Measurements from ENCODE around the gene DNASE1L1. TPM values are rescaled to one million over a fixed set of nuclear protein-coding genes. Genes with fewer than 3 reads are reported as not detected.
"Not testable (repeated sequence)": the region's sequence is repeated elsewhere in the genome, so short reads cannot be mapped to it uniquely, and the experiment has no call there.

Gene DNASE1L1
- total RNA-seq, 1 donor from 2014 or later, result 24.8 TPM

DNA sequence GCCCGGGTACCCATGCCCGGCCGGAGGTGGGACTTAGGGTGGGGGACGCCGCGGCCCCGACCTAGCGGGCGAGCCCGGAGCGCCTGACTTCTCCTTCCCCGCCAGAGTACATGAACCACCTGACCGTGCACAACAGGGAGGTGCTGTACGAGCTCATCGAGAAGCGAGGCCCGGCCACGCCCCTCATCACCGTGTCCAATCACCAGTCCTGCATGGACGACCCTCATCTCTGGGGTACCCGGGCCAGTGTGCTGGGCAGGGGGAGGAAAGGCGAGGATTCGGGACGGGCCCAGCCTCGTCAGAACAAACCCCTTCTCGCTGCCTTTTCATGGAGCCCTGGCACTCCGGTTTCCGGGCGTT is 2.9 kb upstream of the DNASE1L1 start:
- intact Hi-C loops (cut with micrococcal nuclease), result loop anchor here (1.0 to 5.0 kb wide), 3 partner anchors 16 to 105 kb away; partner anchors contain the start of genes ATP6AP1, FAM3A and LAGE3

DNA sequence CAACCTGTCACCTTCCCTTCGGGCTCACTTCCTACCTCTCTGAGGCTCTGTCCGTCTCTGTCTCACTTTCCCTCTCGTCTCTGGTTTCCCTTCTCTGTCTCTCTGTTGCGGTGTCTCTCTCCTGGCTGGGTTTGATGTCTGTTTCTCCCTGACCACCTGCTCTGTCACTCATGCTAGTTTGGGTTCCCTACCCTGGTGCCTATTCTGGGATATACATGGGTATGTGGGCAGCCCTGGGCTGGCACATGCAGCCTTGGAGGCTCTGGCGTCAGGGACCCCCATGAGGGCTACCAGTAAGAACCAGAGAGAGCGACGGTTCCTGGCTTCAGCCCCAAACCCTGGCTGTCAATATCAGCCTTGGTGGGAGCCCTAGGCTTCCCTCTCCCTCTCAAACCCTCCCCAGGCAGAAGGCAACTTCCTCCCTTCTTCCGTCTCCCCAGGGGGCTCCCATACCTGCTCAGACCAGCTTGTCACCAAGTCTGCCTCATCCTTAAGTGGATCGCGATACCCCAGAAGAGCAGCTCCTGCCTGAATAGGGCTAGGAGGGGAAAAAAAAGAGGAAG is 314 bp downstream of the DNASE1L1 start:
- intact Hi-C loops (cut with micrococcal nuclease), result no loop called here

DNA sequence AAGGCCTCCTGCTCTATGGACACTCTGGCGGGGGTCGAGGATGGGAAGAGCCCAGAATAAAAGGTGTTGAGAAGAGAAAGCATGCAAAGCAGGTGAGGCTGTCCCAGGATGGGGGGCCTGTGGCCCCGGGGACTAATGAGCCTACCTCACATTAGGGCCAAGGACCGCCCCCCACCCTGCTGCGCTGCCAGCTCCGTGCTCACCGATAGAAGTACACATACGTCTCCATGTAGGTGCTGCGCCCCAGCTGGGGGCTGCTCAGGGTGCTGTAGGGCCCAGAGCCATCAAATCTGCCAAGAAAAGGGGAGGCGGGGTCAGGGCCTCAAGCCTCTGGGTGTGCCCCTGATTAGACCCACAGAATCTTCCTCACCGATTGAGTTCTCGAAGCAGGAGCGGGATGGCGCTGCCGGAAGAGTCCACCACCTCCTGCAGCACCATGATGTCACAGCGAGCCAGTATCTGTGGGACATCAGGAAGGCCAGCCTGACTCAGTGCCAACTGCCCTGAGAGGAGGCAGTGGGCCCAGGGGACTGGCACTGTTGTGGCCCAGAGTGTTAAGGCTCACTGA is 4.3 kb downstream of the DNASE1L1 start:
- intact Hi-C loops (cut with micrococcal nuclease), result no loop called here

DNA sequence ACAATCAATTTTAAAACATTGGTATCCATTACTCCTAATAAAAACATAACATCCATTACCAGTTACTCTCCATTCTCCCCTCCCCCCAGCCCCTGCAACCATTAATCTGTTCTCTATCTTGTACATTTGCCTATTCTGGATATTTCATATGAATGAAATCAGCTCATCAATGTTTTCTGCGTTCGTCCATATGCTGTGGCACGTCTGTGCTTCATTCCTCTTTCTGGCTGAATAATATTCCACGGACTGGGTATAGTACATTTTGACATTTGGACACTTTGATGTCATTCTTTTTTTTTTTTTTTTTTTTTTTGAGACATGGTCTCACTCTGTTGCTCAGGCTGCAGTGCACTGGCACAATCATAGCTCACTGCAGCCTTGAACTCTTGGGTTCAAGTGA is 5.2 kb downstream of the DNASE1L1 start:
- intact Hi-C loops (cut with micrococcal nuclease), result no loop called here

DNA sequence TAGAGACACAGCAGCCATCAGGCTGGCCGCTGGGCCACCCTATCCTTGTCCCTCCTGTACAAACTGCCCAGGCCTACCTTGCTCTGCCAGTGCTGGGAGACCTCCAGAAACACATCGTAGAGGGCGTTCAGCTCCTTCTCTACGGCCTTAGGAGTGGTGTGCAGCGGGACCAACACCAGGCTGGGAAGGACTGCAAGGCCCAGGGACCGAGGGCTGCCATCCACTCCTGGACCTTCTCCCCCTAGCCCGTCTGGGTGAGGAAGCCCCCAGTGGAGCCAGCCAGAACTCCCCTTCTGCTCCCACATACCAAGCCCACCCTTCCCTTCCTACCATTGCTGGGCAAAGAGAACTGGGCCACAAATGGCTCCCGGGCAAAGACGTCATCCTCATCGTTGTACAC is 5.9 kb downstream of the DNASE1L1 start:
- intact Hi-C loops (cut with micrococcal nuclease), result no loop called here

DNA sequence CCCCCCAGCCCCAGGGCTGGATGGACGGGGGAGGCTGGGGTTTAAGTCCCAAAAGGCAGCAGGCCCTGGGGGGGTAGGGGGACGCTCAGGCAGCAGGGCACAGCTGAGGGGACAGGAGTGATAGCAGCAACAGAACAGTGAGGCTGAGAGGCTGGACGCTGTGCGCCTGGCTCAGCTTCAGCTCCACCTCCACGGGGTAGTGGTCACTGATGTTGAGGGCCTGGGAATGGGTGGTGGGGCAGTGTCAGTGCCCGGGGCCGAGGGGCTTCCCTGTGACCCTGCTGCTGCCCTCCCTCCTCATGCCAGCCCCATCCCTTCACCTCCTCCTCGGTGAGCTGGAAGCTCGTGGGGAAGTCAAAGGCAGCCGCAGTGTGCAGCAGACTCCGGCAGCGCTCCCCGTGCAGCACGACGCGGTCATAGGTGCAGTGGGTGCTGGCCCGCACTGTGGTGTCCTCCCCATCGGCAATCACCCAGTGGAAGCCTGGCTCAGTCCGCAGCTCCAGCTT is 6.4 kb downstream of the DNASE1L1 start:
- intact Hi-C loops (cut with micrococcal nuclease), result no loop called here

DNA sequence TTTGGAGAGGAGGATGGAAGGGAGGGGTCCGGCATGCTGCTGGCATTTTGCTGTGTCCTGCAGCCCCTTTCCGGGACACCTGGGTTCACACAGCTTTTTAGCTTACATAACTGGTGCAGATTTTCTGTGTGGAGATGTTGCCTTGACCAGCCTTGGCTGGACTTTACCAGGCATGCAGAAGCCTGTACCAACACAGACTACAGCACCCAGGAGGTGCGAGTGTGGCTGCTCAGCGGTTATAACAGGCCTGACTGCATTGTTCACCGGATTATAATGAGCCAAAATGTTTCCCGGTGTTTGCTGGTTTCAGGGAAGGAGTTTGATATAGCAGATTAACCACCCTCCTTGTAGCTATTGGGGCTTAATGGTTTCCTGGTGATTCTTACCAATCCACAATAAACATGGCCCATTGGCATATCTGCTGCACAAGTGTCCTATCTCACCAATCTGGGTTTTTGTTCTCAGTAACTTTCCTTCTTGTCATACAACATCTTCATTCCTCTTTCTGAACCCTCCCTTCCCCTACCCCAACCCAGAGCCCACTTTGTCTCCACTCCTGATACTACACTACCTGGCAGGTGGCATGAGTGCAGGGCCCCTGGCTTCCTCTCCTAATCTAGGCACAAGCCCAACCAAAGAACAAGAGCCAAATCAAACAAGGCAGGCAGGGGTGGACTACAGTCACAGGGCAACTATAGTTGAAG is 7.0 kb downstream of the DNASE1L1 start:
- intact Hi-C loops (cut with micrococcal nuclease), result no loop called here

DNA sequence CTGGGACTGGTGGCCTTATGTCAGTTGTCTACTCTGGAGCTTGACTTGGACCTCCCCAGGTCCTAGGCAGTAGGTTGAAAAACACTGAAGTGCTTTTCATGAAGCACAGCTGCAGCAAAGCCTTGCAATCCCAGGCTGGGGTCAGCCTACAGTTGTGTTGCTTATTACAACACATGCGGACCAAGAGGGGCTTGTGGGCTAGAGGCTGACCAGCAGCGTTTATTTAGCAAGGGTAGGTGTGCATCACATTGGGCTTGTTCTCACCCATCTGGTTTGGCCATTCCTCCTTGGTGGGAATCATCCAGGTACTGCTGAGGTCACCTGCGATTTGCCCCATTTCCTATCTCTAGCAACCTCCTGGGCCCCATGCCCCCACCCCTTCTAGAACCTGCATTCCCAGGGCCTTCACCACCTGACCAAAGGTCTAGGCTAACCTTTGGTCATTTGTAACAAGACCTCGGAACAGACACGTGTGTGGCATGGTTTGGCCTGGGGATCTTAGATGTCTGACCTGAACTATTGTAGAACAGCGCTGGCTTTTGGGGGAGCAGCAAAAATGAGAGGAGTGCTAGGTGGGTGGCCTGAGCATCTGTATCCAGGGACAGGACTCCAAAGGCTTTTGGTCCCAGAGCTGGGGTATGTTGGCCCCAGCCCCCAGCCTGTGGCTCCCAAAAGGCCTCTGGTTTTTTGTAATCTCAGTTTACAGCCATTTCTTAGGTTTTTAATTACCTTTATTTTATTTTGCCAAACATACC is 7.8 kb downstream of the DNASE1L1 start:
- intact Hi-C loops (cut with micrococcal nuclease), result no loop called here

DNA sequence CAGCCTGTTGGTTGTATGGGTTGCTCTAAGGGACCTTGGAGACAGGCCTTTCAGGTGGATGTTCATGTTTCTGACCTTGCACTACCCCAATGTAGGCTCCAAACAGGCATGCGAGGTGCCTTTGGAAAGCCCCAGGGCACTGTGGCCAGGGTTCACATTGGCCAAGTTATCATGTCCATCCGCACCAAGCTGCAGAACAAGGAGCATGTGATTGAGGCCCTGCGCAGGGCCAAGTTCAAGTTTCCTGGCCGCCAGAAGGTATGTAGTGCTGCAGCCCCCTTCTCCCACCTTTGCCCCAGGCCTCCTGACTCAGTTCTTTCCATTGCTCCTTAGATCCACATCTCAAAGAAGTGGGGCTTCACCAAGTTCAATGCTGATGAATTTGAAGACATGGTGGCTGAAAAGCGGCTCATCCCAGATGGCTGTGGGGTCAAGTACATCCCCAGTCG is 8.7 kb downstream of the DNASE1L1 start:
- intact Hi-C loops (cut with micrococcal nuclease), result not testable (repeated sequence)

DNA sequence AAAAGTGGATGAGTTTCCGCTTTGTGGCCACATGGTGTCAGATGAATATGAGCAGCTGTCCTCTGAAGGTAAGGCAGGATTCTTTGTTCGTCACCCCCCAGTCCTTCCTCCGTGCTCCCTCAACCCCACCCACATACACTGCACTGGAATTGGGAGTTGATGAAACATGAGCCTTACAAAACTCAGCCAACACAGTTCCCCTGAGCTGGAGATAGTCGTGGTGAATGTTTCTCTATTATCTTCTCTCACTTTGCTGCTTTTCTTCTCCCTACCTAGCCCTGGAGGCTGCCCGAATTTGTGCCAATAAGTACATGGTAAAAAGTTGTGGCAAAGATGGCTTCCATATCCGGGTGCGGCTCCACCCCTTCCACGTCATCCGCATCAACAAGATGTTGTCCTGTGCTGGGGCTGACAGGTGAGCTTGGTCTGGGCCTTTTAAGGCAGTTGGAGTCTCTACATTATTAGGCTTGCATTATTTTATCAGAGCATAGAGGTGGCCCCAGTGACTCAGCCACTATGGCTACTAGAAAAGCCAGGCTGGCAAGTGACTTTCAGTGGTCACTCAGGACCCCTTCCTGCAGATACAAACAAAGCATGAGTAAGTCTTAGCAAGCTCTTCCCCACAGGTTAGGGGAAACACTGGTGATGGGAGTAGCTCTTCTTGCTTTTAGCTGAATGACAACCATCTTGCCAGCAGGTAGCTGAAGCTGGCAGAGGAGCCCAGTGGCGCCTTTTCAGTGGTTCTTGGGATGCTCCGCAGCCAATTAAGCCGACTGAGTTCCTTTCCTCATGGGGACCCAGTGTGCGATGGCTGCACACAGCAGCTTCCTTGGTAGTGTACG is 9.3 kb downstream of the DNASE1L1 start:
- intact Hi-C loops (cut with micrococcal nuclease), result loop anchor here (5.0 kb wide), 3 partner anchors 38 to 118 kb away; partner anchors contain the start of genes FAM3A, GDI1 and SLC10A3

DNA sequence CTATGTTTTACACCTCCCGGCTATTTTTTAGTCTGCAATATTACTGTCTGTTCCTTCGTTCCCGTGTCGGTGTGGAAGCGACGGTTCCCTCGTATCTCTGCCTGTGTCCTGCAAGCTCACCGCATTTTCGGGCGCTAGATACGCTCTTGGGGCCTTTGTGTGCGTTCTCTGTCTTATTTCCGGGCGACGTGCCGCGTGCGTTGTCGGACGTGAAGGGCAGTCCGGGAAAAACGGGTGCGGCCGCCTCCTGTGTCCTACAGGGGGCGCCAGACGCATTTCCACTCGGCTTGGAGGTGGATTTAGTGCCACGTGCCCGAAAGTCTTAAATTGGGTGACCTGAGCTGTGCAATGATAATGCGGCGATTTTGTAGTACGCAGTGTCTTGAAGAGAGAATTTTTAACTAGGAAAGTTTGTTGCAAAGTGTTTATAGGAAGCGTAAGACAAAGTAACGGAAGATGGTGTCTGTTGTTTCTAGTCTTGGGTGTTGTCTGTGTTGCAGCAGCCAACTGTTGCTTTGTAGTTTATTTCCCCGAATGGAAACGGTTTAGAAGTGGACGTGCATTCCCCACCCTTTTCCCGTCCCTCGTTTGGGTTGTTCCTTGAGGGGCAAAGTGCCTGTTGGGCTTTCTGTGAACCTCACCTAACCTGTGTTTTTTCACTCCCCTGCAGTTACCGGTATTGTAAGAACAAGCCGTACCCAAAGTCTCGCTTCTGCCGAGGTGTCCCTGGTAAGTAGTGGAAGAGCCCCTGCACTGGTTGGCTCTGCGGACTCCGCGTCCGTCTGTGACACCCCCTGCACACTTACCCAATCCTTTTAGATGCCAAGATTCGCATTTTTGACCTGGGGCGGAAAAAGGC is 10.2 kb downstream of the DNASE1L1 start:
- intact Hi-C loops (cut with micrococcal nuclease), result loop anchor here (5.0 kb wide), 3 partner anchors 38 to 118 kb away; partner anchors contain the start of genes FAM3A, GDI1 and SLC10A3

DNA sequence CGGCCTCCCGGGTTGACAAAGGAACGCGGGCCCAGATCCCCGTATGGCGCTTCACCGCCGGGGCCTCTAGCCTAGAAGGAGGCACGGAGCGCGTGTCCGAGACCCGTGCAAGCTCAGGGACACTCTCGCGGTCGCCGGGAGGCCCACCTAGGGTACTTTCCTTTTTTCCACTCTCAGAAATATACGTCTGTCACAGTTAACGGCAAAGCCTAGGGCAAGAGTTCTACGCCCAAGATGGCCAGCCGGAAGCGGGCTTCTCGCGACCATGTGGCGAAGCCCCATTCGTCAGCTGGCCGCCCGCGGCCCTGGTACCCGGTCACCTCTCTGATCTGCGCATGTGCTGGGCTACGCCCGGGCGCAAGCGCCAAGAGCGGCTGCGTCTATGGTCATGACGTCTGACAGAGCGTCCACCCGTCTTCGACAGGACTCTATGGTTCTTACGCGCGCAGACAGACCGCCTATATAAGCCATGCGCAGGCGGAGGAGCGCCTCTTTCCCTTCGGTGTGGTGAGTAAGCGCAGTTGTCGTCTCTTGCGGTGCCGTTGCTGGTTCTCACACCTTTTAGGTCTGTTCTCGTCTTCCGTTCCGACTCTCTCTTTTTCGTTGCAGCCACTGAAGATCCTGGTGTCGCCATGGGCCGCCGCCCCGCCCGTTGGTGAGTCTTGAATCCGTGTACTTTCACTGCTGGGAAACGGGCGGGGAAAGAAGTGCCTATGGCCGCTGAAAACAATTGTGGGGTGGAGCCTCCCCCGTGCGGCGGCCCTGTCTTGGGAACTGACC is 11.0 kb downstream of the DNASE1L1 start, which contains the start of gene RPL10:
Gene RPL10 (plus strand): TSS at position 490 of the 780 bp plus-strand sequence. CDS start 143 bp downstream, at position 633.
- intact Hi-C loops (cut with micrococcal nuclease), result loop anchor here (5.0 kb wide), 3 partner anchors 39 to 119 kb away; partner anchors contain the start of genes FAM3A, GDI1 and SLC10A3

DNA sequence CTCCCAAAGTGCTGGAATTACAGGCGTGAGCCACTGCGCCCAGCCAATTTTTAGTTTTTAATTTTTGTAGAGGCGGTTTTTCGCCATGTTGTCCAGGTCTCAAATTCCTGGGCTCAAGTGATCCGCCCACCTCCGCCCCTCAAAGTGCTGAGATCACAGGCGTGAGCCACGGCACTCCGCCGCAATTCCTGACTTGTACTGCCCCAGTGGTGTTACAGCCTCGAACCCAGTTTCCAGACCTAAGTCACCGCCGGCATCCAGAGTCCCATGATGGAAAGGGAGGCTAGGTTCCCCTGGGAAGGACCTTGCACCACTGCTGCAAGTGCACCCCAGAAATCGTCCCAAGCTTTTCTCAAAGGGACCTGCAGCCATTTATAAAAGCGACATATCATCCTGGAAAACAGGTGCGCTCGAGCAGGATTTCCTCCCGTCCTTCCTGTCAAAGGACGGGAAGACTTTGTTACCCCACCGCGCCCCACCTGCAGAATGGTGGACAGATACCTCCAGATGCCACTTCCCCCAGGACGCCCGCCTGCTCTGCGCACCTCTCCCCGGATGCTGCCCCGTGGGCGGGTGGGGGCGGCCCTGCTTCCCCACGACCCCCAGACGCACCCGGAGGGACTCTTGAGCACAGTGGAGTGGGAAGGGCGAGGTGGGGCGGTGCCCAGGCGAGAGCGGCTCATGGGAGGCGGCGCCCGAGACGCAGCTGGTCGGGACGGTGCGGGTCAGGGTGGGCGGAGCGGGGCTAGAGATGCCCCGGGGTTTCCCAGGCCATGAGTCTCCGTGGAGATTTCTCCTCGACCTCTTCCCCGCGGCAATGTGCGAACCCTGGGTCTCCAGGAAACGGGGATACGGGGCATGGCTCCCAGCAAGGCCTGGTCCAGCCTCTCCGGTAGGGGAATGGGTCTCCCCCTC is 11.8 kb downstream of the DNASE1L1 start:
- intact Hi-C loops (cut with micrococcal nuclease), result loop anchor here (5.0 kb wide), 3 partner anchors 40 to 120 kb away; partner anchors contain the start of genes FAM3A, GDI1 and SLC10A3

DNA sequence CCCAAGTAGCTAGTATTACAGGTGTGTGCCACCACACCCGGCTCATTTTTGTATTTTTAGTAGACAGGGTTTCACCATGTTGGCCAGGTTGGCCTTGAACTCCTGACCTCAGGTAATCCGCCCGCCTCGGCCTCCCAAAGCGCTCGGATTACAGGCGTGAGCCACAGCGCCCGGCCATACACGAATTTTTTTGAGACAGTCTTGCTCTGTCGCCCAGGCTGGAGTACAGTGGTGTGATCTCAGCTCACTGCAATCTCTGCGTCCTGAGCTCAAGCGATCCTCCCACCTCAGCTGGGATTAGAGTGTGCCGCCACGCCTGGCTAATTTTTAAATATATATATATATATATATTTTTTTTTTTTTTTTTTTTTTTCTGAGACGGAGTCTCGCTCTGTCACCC is 12.7 kb downstream of the DNASE1L1 start:
- intact Hi-C loops (cut with micrococcal nuclease), result loop anchor here (5.0 kb wide), 3 partner anchors 41 to 121 kb away; partner anchors contain the start of genes FAM3A, GDI1 and SLC10A3

DNA sequence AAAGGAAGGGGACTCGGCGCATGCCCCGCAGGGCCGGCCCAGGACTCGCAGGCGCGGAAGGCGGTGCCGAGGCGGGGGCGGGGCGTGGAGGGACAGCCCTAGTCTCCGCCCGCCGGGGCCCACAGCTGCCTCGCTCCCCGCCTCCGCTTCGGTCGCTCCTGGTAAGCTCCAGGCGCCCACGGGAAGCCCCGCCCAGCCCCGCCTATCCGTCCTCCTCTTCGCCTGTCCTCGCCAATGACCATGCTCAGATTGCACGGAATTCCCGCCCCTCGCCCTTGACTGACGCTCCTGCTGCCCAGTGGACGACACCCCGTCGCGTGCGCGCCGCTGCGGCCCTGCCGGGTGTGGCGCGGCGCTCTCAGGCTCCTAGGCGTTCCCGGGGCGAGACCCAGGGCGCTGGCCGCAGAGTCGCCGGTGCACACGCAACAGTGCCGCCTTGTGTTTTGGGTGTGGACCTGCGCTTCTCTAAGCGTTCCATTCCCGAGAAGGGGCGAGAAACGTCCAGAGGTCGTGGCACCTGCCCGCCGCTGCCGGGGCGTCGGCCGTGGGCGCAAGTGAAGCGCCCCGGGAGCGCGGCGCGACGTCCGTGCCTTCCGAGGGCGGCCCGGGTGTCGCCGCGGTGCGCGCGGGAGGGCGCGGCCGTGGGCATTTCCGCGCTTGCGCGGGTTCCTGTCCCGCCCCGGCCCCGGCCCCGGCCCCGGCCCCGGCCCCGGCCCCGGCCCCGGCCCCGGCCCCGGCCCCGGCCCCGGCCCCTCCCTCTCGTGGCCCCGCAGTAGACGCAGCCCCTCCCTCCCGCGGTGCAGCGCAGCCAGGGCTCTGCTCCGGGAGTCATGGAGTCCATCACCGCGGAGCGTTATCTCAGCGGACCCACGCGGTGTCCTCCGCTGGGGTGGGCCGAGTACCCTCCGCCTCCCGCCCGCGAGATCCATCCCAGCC is 19.0 kb downstream of the DNASE1L1 start:
- intact Hi-C loops (cut with micrococcal nuclease), result not testable (repeated sequence)

DNA sequence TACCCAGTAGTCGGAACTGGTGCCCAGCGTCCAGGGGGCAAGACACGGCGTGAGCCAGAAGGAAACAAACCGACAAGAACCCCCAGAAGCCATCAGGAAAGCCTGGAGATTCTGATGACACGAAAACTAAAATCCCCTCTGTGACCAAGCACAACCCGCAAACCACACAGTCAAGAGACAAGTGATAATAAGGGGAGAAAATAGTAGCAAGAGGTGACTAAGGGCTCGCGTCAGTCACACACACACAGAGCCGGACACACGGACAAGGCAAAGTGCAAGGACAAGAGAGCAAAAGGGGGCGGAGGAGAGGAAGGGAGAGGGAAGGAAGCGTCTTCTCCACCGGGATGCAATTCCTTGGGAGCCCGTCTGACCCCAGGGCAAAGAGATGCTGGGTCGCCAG is 20.4 kb downstream of the DNASE1L1 start:
- intact Hi-C loops (cut with micrococcal nuclease), result not testable (repeated sequence)
